ENCODE data around the gene LTC4S. TPM values are rescaled to one million over a fixed set of nuclear protein-coding genes. Genes with fewer than 3 reads are reported as not detected.
"Not testable (repeated sequence)": the region's sequence is repeated elsewhere in the genome, so short reads cannot be mapped to it uniquely, and the experiment has no call there.

LTC4S gene
- total RNA-seq, 1 experiment from 2014 or later, result 2.4 TPM

- ChIA-PET POLR2A (no interaction called here), CTCF (interaction anchor here (0.9 kb wide), 1 partner anchor 38 kb away, joined by 11 read pairs; no protein-coding TSS in a partner anchor)
- no TSS peak for BruUV-seq (replicated peaks)
- Mint-ChIP-seq H3K36me3 (ENCODE audit: insufficient read depth, unreplicated experiment) (peaks cover 96% of the 10 kb centered on the region), H3K27me3 (ENCODE audit: insufficient read depth, unreplicated experiment) (no peaks in the 10 kb centered on the region), H3K27ac (ENCODE audit: unreplicated experiment) (no peak overlapping the region), H3K4me1 (ENCODE audit: low read depth, unreplicated experiment) (no peaks in the 10 kb centered on the region), H3K9me3 (ENCODE audit: unreplicated experiment) (no peaks in the 10 kb centered on the region), H3K4me3 (ENCODE audit: unreplicated experiment) (no peak overlapping the region)
- Histone ChIP-seq H3K36me3 (ENCODE audit: control insufficient read depth, insufficient read depth, low read length) (peaks cover 12% of the 10 kb centered on the region), H3K9me3 (no peaks in the 10 kb centered on the region), H3K27me3 (replicated peaks; ENCODE audit: control insufficient read depth, insufficient read depth, low read length) (no peaks in the 10 kb centered on the region), H3K4me3 (ENCODE audit: low read depth, low read length) (no peak overlapping the region), H3K4me1 (no peaks in the 10 kb centered on the region)
- DNase-seq, result no peak
- intact Hi-C loops (cut with micrococcal nuclease; ENCODE audit: unreplicated experiment), result no loop called here
- TF ChIP-seq, protein P1, sequence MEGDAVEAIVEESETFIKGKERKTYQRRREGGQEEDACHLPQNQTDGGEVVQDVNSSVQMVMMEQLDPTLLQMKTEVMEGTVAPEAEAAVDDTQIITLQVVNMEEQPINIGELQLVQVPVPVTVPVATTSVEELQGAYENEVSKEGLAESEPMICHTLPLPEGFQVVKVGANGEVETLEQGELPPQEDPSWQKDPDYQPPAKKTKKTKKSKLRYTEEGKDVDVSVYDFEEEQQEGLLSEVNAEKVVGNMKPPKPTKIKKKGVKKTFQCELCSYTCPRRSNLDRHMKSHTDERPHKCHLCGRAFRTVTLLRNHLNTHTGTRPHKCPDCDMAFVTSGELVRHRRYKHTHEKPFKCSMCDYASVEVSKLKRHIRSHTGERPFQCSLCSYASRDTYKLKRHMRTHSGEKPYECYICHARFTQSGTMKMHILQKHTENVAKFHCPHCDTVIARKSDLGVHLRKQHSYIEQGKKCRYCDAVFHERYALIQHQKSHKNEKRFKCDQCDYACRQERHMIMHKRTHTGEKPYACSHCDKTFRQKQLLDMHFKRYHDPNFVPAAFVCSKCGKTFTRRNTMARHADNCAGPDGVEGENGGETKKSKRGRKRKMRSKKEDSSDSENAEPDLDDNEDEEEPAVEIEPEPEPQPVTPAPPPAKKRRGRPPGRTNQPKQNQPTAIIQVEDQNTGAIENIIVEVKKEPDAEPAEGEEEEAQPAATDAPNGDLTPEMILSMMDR (IDR thresholded peaks at IDR 0.05; ENCODE audit: insufficient read depth in 1 of 2, low read depth in 1 of 2, low read length in 1 of 2, severe bottlenecking in 1 of 2, unreplicated experiment in 1 of 2), result no peak
Observed at GRCh38 chr5:179833056-179833708, 39.4 kb downstream of the LTC4S start.

DNA sequence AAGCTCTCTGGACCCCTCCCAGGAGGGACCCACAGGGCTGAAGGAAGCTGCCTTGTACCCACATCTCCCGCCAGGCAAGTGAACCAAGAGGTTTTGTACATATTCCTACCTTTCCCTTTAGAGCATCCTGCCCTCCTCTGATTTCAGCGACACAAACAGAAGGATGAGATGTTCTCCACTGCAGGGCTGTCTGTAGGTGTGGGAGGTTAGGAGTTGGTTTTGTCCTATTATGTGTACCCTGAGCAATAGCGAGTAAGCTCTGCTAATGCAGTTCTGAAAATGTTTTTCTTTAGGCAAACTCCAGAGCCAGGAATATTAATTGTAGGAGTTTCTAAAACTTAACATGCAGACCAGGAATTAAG lies 39.9 kb downstream of the LTC4S start:
- H3K36me3 Mint-ChIP-seq (ENCODE audit: insufficient read depth, unreplicated experiment), result peaks cover 96% of the 10 kb centered on the region
- CTCF ChIA-PET, result no interaction called here

GRCh38 chr5:179834120-179834519 lies 40.3 kb downstream of the LTC4S start:
- no peak overlapping the region for H3K4me3 Mint-ChIP-seq (ENCODE audit: unreplicated experiment)
- Histone ChIP-seq H3K36me3 (ENCODE audit: control insufficient read depth, insufficient read depth, low read length) (peaks cover 10% of the 10 kb centered on the region), H3K27me3 (replicated peaks; ENCODE audit: control insufficient read depth, insufficient read depth, low read length) (no peaks in the 10 kb centered on the region), H3K4me1 (no peaks in the 10 kb centered on the region), H3K9me3 (no peaks in the 10 kb centered on the region), H3K4me3 (ENCODE audit: low read depth, low read length) (no peak overlapping the region)
- H3K9me3 Mint-ChIP-seq (ENCODE audit: unreplicated experiment), result no peaks in the 10 kb centered on the region
- POLR2A ChIA-PET, result interaction anchor here (0.6 kb wide), 1 partner anchor 11 kb away, joined by 8 read pairs; no protein-coding TSS in a partner anchor
- TF ChIP-seq, protein P1 (IDR thresholded peaks at IDR 0.05; ENCODE audit: insufficient read depth in 1 of 2, low read depth in 1 of 2, low read length in 1 of 2, severe bottlenecking in 1 of 2, unreplicated experiment in 1 of 2), result no peak
- no peaks in the 10 kb centered on the region for H3K27me3 Mint-ChIP-seq (ENCODE audit: insufficient read depth, unreplicated experiment)
- CTCF ChIA-PET, result no interaction called here
- peaks cover 93% of the 10 kb centered on the region for H3K36me3 Mint-ChIP-seq (ENCODE audit: insufficient read depth, unreplicated experiment)
- no peak for DNase-seq
- H3K27ac Mint-ChIP-seq (ENCODE audit: unreplicated experiment), result no peak overlapping the region
- intact Hi-C loops (cut with micrococcal nuclease; ENCODE audit: unreplicated experiment), result no loop called here
- no TSS peak for BruUV-seq (replicated peaks)
- no peaks in the 10 kb centered on the region for H3K4me1 Mint-ChIP-seq (ENCODE audit: low read depth, unreplicated experiment)

More for the DNA sequence above, 39.9 kb downstream of the LTC4S start:
- no peaks in the 10 kb centered on the region for H3K4me1 Mint-ChIP-seq (ENCODE audit: low read depth, unreplicated experiment)
- no peaks in the 10 kb centered on the region for H3K9me3 Mint-ChIP-seq (ENCODE audit: unreplicated experiment)
- BruUV-seq (replicated peaks), result no TSS peak
- intact Hi-C loops (cut with micrococcal nuclease; ENCODE audit: unreplicated experiment), result no loop called here
- DNase-seq, result no peak
- H3K36me3 ChIP-seq (ENCODE audit: control insufficient read depth, insufficient read depth, low read length), result peaks cover 12% of the 10 kb centered on the region
- POLR2A ChIA-PET, result no interaction called here
- H3K9me3 ChIP-seq, result no peaks in the 10 kb centered on the region
- H3K27me3 Mint-ChIP-seq (ENCODE audit: insufficient read depth, unreplicated experiment), result no peaks in the 10 kb centered on the region
- no peak overlapping the region for H3K4me3 Mint-ChIP-seq (ENCODE audit: unreplicated experiment)
- H3K27me3 ChIP-seq (replicated peaks; ENCODE audit: control insufficient read depth, insufficient read depth, low read length), result no peaks in the 10 kb centered on the region
- no peaks in the 10 kb centered on the region for H3K4me1 ChIP-seq
- H3K4me3 ChIP-seq (ENCODE audit: low read depth, low read length), result no peak overlapping the region
- no peak overlapping the region for H3K27ac Mint-ChIP-seq (ENCODE audit: unreplicated experiment)
- TF ChIP-seq, protein P1 (IDR thresholded peaks at IDR 0.05; ENCODE audit: insufficient read depth in 1 of 2, low read depth in 1 of 2, low read length in 1 of 2, severe bottlenecking in 1 of 2, unreplicated experiment in 1 of 2), result no peak

DNA sequence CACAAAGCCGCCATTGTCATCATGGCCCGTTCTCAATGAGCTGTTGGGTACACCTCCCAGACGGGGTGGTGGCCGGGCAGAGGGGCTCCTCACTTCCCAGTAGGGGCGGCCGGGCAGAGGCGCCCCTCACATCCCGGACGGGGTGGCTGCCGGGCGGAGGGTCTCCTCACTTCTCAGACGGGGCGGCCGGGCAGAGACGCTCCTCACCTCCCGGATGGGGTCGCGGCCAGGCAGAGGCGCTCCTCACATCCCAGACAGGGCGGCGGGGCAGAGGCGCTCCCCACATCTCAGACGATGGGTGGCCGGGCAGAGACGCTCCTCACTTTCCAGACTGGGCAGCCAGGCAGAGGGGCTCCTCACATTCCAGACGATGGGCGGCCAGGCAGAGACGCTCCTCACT lies 41.1 kb downstream of the LTC4S start:
- H3K27me3 Mint-ChIP-seq (ENCODE audit: insufficient read depth, unreplicated experiment); intact Hi-C loops (cut with micrococcal nuclease; ENCODE audit: unreplicated experiment): not testable (repeated sequence)

More for the DNA sequence above, 41.1 kb downstream of the LTC4S start:
- H3K27me3 ChIP-seq (replicated peaks; ENCODE audit: control insufficient read depth, insufficient read depth, low read length); H3K4me1 Mint-ChIP-seq (ENCODE audit: low read depth, unreplicated experiment); H3K4me1 ChIP-seq; BruUV-seq (replicated peaks); H3K9me3 ChIP-seq; CTCF ChIA-PET; H3K27ac Mint-ChIP-seq (ENCODE audit: unreplicated experiment); H3K4me3 Mint-ChIP-seq (ENCODE audit: unreplicated experiment); DNase-seq; H3K9me3 Mint-ChIP-seq (ENCODE audit: unreplicated experiment); H3K4me3 ChIP-seq (ENCODE audit: low read depth, low read length): not testable (repeated sequence)
- H3K36me3 ChIP-seq (ENCODE audit: control insufficient read depth, insufficient read depth, low read length), result peaks cover 10% of the 10 kb centered on the region
- peaks cover 92% of the 10 kb centered on the region for H3K36me3 Mint-ChIP-seq (ENCODE audit: insufficient read depth, unreplicated experiment)
- POLR2A ChIA-PET, result interaction anchor here (0.6 kb wide), 1 partner anchor 12 kb away, joined by 8 read pairs; no protein-coding TSS in a partner anchor

Measured in Caco-2 (cell line).